ENCODE results near the gene AP4S1.
"Not testable (repeated sequence)": the region's sequence is repeated elsewhere in the genome, so short reads cannot be mapped to it uniquely, and the experiment has no call there.

Gene AP4S1

DNA sequence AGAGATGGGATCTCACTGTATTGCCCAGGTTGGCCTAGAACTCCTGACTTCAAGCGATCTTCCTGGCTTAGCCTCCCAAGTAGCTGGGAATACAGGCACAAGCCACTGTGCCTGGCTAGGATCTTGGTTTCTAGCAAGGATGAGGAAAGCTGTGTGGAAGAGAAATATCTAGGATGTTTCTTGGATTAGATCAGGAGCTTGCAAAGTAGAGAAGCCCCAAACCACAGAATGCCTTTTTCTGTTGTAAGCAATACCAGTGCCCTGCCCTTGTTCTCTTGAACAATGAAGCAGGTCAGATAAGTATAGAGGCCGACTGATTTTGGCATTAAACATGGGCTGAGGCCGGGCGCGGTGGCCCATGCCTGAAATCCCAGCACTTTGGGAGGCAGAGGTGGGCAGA is 45.0 kb downstream of the AP4S1 start:
- H3K27ac ChIP-seq (ENCODE audit: low read length): no peak overlapping the region
- peaks cover 9% of the 10 kb centered on the region; the same call in 1 of the 2 replicates for H3K36me3 ChIP-seq (ENCODE audit: insufficient read depth, low read depth, low read length)
- H3K4me1 ChIP-seq (ENCODE audit: insufficient read depth, low read length): no peaks in the 10 kb centered on the region
- no peaks in the 10 kb centered on the region for H3K9me3 ChIP-seq (ENCODE audit: insufficient read depth, low read depth, low read length)
- no peak overlapping the region for H3K4me3 ChIP-seq (ENCODE audit: low read length)
- no peaks in the 10 kb centered on the region for H3K27me3 ChIP-seq (ENCODE audit: insufficient read depth, low read length)
- H3K9ac ChIP-seq (ENCODE audit: low read depth, low read length): no peak overlapping the region

DNA sequence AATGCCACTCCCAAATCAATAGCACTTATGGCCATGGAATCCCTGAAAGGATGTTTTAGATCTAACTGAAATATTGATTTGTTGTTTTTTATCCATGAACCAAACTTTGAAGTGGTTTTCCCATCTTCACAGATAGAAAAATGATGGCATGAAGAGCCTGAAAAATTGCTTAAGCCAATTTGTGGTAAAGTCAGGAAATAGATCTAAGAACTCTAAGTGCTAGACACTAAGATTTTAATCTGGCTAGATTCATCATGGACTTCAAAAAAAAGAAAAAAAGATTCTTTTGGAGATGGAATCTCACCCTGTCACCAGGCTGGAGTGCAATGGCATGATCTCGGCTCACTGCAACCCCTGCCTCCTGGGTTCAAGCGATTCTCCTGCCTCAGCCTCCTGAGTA is 45.7 kb downstream of the AP4S1 start:
- Histone ChIP-seq H3K9ac (ENCODE audit: low read depth, low read length) (no peak overlapping the region), H3K4me1 (ENCODE audit: insufficient read depth, low read length) (no peaks in the 10 kb centered on the region), H3K4me3 (ENCODE audit: low read length) (no peak overlapping the region), H3K9me3 (ENCODE audit: insufficient read depth, low read depth, low read length) (no peaks in the 10 kb centered on the region), H3K36me3 (ENCODE audit: insufficient read depth, low read depth, low read length) (peaks cover 9% of the 10 kb centered on the region; the same call in 1 of the 2 replicates), H3K27ac (ENCODE audit: low read length) (no peak overlapping the region), H3K27me3 (ENCODE audit: insufficient read depth, low read length) (no peaks in the 10 kb centered on the region)

DNA sequence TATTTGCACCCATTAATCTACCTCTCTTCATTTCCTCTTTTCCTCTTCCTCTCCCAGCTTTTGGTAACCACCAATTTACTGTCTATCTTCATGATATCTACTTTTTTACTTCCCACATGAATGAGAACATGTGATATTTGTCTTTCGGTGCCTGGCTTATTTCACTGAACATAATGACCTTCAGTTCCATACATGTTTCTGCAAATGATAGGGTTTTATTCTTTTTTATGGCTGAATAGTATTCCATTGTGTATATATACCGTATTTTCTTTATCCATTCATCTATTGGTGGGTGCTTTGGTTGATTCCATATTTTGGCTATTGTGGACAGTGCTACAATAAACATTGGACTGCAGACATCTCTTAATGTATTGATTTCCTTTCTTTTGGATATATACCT is 49.7 kb downstream of the AP4S1 start:
- no peak overlapping the region for H3K9ac ChIP-seq (ENCODE audit: low read depth, low read length)
- H3K9me3 ChIP-seq (ENCODE audit: insufficient read depth, low read depth, low read length): no peaks in the 10 kb centered on the region
- peaks cover 9% of the 10 kb centered on the region; the same call in 1 of the 2 replicates for H3K36me3 ChIP-seq (ENCODE audit: insufficient read depth, low read depth, low read length)
- H3K4me3 ChIP-seq (ENCODE audit: low read length): no peak overlapping the region
- H3K27ac ChIP-seq (ENCODE audit: low read length): no peak overlapping the region
- H3K4me1 ChIP-seq (ENCODE audit: insufficient read depth, low read length): no peaks in the 10 kb centered on the region
- H3K27me3 ChIP-seq (ENCODE audit: insufficient read depth, low read length): no peaks in the 10 kb centered on the region

DNA sequence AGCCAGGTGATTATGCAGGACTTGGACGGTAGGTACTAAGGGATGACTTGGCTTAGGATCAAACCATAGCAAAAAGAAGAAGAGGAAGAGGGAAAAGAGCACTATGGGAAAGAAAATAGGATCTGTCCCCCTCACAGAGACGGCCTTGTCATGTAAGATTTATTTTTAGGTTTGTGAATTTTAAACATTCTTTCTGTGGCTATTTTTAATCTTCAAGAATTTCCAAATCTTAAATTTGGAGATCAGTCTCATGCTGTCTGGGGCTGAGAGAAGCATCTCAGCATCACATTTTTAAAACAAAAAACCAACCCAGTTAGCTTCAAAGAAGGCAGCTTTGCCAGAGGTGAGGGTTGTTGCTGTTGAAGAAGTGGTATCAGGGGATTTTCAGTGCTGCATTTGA is 53.3 kb downstream of the AP4S1 start:
- no peak overlapping the region for H3K9ac ChIP-seq (ENCODE audit: low read depth, low read length)
- H3K4me1 ChIP-seq (ENCODE audit: insufficient read depth, low read length): no peaks in the 10 kb centered on the region
- H3K27ac ChIP-seq (ENCODE audit: low read length): no peak overlapping the region
- H3K9me3 ChIP-seq (ENCODE audit: insufficient read depth, low read depth, low read length): no peaks in the 10 kb centered on the region
- H3K27me3 ChIP-seq (ENCODE audit: insufficient read depth, low read length): no peaks in the 10 kb centered on the region
- peaks cover 5% of the 10 kb centered on the region; the same call in 1 of the 2 replicates for H3K36me3 ChIP-seq (ENCODE audit: insufficient read depth, low read depth, low read length)
- H3K4me3 ChIP-seq (ENCODE audit: low read length): no peak overlapping the region

DNA sequence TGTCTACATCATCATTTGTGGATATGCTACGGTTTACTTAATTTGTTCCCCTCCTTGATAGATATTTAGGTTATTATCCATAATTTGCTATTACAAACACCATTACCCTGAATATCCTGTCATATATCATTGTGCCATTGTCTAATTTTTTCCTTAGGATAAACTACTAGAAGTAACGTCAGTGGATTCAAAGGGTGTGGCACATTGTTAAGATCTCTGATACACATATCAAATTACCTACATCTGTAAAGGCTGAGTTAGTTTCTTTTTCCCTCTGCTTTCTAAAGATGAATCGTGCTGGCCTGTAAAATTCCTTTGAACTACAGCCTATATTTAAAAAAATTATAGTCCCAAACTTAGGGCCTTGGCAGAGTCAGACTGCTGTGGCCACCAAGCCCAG is 54.6 kb downstream of the AP4S1 start:
- H3K9ac ChIP-seq (ENCODE audit: low read depth, low read length): no peak overlapping the region
- H3K4me1 ChIP-seq (ENCODE audit: insufficient read depth, low read length): no peaks in the 10 kb centered on the region
- H3K9me3 ChIP-seq (ENCODE audit: insufficient read depth, low read depth, low read length): no peaks in the 10 kb centered on the region
- no peak overlapping the region for H3K4me3 ChIP-seq (ENCODE audit: low read length)
- no peaks in the 10 kb centered on the region for H3K27me3 ChIP-seq (ENCODE audit: insufficient read depth, low read length)
- peaks cover 3% of the 10 kb centered on the region; the same call in 1 of the 2 replicates for H3K36me3 ChIP-seq (ENCODE audit: insufficient read depth, low read depth, low read length)
- no peak overlapping the region for H3K27ac ChIP-seq (ENCODE audit: low read length)

DNA sequence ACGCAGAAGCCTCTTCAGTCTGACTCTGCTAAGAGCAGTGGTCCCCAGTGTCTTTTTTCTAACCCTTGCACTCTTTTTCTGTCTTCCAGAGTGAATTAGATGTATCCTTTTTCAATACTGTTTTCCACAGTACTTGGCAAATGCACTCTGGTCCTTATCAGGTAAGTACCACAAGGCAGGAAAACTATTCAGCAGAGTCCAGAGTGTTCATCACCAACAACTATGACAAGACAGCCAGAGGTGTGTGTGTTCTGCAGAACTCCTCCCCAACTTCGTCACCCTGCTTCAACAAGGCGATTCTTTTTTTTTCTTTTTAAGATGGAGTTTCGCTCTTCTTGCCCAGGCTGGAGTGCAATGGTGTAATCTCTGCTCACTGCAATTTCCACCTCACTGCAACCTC is 55.0 kb downstream of the AP4S1 start:
- Histone ChIP-seq H3K4me3 (ENCODE audit: low read length) (no peak overlapping the region), H3K27ac (ENCODE audit: low read length) (no peak overlapping the region), H3K9ac (ENCODE audit: low read depth, low read length) (no peak overlapping the region), H3K9me3 (ENCODE audit: insufficient read depth, low read depth, low read length) (no peaks in the 10 kb centered on the region), H3K27me3 (ENCODE audit: insufficient read depth, low read length) (no peaks in the 10 kb centered on the region), H3K4me1 (ENCODE audit: insufficient read depth, low read length) (no peaks in the 10 kb centered on the region), H3K36me3 (ENCODE audit: insufficient read depth, low read depth, low read length) (no peaks in the 10 kb centered on the region; the same call in 1 of the 2 replicates)

DNA sequence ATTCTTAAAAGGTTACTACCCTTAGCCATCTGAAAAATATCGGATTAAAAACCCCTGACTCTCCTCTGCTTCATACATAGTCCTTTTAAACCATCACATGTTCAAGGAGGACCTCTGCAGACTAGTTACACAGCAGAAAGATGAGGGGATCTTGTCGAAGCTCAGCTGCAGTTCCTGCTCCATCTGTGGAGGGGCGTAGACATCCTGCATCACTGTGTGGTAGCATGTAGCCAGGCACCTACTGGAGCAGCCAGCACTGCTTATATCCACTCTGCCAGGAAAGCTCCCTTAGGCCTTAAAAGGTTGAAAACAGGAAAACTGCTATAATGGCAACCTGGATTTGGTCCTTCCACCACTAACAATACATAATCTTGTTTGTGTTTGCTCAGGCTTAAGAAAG is 58.3 kb downstream of the AP4S1 start:
- H3K9ac ChIP-seq (ENCODE audit: low read depth, low read length): no peak overlapping the region
- no peak overlapping the region for H3K4me3 ChIP-seq (ENCODE audit: low read length)
- H3K27ac ChIP-seq (ENCODE audit: low read length): no peak overlapping the region

DNA sequence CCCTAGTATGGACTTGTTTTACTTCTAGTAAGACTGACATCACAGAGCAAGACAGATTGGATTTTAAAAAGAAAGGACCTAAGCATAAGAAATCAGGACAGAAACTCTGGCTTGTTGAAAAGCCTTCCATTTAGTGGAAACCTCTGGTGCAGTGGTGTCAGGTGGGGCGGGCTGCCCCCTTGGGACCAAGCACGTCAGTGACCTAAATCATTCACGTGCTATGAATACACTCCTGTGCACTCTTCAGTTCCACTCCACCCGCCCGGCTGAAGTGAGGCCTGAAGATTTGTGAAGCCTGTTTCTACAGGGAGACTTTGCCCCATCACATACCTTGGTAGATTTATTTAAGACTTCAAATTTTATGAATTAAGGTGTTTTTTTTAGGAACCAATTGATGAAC is 58.9 kb downstream of the AP4S1 start:
- Histone ChIP-seq H3K4me1 (ENCODE audit: insufficient read depth, low read length) (no peaks in the 10 kb centered on the region), H3K9me3 (ENCODE audit: insufficient read depth, low read depth, low read length) (no peaks in the 10 kb centered on the region), H3K4me3 (ENCODE audit: low read length) (no peak overlapping the region), H3K27me3 (ENCODE audit: insufficient read depth, low read length) (no peaks in the 10 kb centered on the region), H3K9ac (ENCODE audit: low read depth, low read length) (no peak overlapping the region), H3K36me3 (ENCODE audit: insufficient read depth, low read depth, low read length) (no peaks in the 10 kb centered on the region; the same call in 1 of the 2 replicates), H3K27ac (ENCODE audit: low read length) (no peak overlapping the region)

More for the DNA sequence above, 58.3 kb downstream of the AP4S1 start:
- Histone ChIP-seq H3K4me1 (ENCODE audit: insufficient read depth, low read length) (no peaks in the 10 kb centered on the region), H3K36me3 (ENCODE audit: insufficient read depth, low read depth, low read length) (no peaks in the 10 kb centered on the region; the same call in 1 of the 2 replicates), H3K27me3 (ENCODE audit: insufficient read depth, low read length) (no peaks in the 10 kb centered on the region), H3K9me3 (ENCODE audit: insufficient read depth, low read depth, low read length) (no peaks in the 10 kb centered on the region)

DNA sequence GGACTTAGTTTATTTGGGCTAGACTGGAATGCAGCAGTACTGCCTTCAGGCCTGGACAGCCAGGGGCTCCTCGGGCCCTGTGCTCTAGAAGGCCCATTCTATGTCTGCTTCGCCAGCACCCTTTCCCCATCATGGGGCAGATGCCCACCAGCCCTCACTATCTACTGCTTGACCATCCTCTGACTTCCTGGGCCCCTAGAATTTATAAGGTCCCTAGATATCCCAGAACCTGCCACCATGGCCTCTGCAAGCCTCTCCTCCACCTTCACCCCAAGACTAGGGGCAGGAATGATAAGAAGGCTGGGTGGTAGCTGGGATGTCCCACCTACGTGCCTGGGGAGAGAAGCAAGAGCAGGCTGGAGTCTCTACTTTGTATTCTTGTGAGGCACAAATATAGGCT is 59.6 kb downstream of the AP4S1 start:
- no peak overlapping the region for H3K9ac ChIP-seq (ENCODE audit: low read depth, low read length)
- H3K4me1 ChIP-seq (ENCODE audit: insufficient read depth, low read length): no peaks in the 10 kb centered on the region
- H3K36me3 ChIP-seq (ENCODE audit: insufficient read depth, low read depth, low read length): no peaks in the 10 kb centered on the region; the same call in 1 of the 2 replicates
- H3K4me3 ChIP-seq (ENCODE audit: low read length): no peak overlapping the region
- no peaks in the 10 kb centered on the region for H3K27me3 ChIP-seq (ENCODE audit: insufficient read depth, low read length)
- H3K9me3 ChIP-seq (ENCODE audit: insufficient read depth, low read depth, low read length): no peaks in the 10 kb centered on the region
- no peak overlapping the region for H3K27ac ChIP-seq (ENCODE audit: low read length)

DNA sequence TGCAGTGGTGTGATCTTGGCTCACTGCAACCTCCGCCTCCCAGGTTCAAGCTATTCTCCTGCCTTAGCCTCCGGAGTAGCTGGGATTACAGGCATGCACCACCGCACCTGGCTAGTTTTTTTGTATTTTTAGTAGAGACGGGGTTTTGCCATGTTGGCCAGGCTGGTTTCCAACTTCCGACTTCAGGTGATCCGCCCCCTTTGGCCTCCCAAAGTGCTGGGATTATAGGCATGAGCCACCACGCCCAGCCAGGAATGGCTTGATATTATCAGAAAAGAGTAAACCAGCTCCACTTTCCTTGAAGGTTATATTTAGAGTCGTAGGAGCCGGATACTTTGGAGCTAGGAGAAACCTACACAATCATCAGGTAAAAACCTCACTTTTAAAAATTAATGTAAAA is 61.0 kb downstream of the AP4S1 start:
- not testable (repeated sequence) for H3K36me3 ChIP-seq (ENCODE audit: insufficient read depth, low read depth, low read length); H3K4me1 ChIP-seq (ENCODE audit: insufficient read depth, low read length); H3K9me3 ChIP-seq (ENCODE audit: insufficient read depth, low read depth, low read length); H3K27me3 ChIP-seq (ENCODE audit: insufficient read depth, low read length); H3K9ac ChIP-seq (ENCODE audit: low read depth, low read length); H3K4me3 ChIP-seq (ENCODE audit: low read length); H3K27ac ChIP-seq (ENCODE audit: low read length)

DNA sequence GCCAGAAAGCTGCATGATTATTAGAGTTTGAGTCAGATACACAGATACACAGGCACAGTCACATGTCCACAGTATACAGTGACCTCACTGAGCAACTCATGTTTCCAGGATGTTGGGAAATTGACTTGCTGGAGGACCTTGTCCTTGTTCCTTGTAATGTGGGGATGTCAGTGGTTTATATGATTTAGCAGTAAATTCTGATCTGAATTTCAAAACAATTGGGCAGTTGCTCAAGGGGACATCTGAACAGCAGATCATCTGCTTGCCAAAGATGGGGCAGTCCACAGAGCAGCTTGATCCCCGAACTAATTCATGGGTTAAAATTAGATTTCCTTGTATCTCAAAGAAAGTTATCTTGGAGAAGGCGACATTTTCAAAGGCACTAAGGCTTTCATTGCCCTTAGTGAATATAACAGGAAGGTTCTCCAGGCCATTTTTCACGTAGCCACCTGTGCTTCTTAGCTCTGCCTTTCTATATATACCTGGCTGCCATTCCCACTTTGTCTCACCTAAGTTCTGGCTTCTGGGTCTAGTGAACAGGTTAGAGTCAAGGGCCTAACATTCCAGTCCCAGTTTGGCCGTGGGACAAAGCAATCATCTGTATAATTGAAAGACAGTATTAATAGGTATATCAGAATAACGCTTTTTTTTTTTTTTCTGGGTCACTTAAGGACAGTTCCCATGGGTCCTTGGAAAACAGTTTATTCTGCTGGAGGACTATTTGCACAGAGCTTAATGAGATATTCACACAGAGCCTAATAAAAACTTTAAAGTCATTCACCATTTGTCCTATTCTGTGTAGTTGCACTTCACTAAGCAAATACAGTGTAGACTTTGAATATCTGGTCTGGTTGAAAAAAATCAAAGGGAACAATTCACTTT is 65.7 kb downstream of the AP4S1 start:
- no peak overlapping the region for H3K27ac ChIP-seq (ENCODE audit: low read length)
- no peak overlapping the region for H3K9ac ChIP-seq (ENCODE audit: low read depth, low read length)
- H3K4me3 ChIP-seq (ENCODE audit: low read length): no peak overlapping the region
- no peaks in the 10 kb centered on the region for H3K9me3 ChIP-seq (ENCODE audit: insufficient read depth, low read depth, low read length)
- no peaks in the 10 kb centered on the region; the same call in 1 of the 2 replicates for H3K4me1 ChIP-seq (ENCODE audit: insufficient read depth, low read length)
- no peaks in the 10 kb centered on the region for H3K36me3 ChIP-seq (ENCODE audit: insufficient read depth, low read depth, low read length)
- H3K27me3 ChIP-seq (ENCODE audit: insufficient read depth, low read length): no peaks in the 10 kb centered on the region

DNA sequence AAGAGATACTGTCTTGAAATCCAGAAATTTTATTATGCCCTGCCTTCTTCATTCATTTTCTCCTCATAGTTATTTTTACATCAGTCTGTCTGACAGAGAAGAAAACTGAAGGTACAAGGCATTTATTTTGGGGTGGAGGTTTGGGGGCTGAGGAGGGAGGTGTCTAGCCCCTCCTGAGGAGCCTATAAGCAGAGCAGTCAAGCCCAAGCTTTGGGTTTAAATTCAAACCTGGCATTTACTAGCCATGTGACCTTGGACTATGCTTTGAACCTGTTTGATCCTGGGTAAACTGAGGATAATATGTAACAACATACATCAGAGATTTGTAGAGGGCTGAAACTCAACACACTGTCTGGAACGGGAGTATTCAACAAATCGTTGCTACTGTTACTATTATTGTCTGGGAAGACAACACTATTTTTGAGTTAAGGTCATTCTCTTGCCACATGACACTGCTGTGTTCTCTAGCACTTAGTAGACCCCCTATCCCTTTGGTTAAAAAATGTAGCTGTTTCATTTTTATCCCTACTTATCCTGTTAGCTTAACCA is 66.8 kb downstream of the AP4S1 start:
- H3K36me3 ChIP-seq (ENCODE audit: insufficient read depth, low read depth, low read length): no peaks in the 10 kb centered on the region

More for the DNA sequence above, 66.8 kb downstream of the AP4S1 start:
- no peaks in the 10 kb centered on the region for H3K27me3 ChIP-seq (ENCODE audit: insufficient read depth, low read length)
- no peak overlapping the region for H3K9ac ChIP-seq (ENCODE audit: low read depth, low read length)
- no peaks in the 10 kb centered on the region; the same call in 1 of the 2 replicates for H3K4me1 ChIP-seq (ENCODE audit: insufficient read depth, low read length)
- no peaks in the 10 kb centered on the region for H3K9me3 ChIP-seq (ENCODE audit: insufficient read depth, low read depth, low read length)
- H3K4me3 ChIP-seq (ENCODE audit: low read length): no peak overlapping the region
- no peak overlapping the region for H3K27ac ChIP-seq (ENCODE audit: low read length)

Measured in iPS-20b (cell line).